Adrenal gland (tissue), 5 donors: ENCODE results near the gene SLC7A5.

Experiments used
- CTCF ChIP-seq, 6 experiments: fragments of 450-650 bp in 4 of 6; fragments of 200-600 bp in 2 of 6; sonication (generic) in 1 of 6; IDR thresholded peaks; 1 replicate in 5 of 6; 2 replicates in 1 of 6; pipeline versions ENCODE4 v1.5.1 to v1.8.0; 2016 to 2021; ENCODE audit warnings: antibody characterized with exemption in 6 of 6, mild to moderate bottlenecking in 2 of 6, moderate library complexity in 1 of 6
- POLR2A ChIP-seq, 2 donors: fragments of 450-650 bp; IDR thresholded peaks; one replicate each; pipeline ENCODE4 v1.6.1; 2017; ENCODE audit warnings: antibody characterized with exemption in 2 of 2, mild to moderate bottlenecking in 2 of 2, moderate library complexity in 1 of 2
- donor health status: DM: no; HTN: no; CAD: no.

DNA sequence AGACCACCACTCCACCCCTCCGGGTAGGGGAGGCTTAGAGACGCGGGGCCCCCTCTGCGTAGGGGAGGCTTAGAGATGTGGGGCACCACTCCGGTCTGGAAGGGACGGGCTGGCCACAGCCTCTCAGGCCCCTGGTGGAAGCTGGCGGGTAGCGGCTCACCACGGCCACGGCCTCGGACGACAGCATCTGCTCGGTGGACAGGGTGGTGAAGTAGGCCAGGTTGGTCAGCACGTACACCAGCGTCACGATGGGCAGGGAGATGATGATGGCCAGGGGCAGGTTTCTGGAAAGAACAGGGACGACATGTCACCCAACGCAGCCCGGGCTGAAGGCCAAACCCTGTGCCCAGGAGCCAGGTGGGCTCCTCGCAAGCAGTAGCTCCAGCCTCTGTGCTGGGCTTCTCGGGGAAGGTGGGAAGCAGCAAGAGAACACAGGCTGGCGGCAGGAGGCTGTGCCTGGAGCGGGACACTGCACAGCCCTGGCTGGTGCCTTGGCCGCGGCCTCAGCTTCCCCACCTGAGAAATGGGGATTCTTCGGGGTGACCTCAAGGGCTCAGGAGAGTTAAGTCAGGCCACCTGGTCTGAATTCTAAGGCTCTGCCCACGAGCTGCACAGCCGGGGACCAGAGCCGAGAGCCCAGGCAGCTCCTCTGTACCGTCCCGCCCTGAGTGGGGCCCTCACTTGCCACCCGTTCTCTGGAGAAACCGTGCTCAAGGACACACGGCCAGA lies 29.6 kb downstream of the SLC7A5 start:
- TF ChIP-seq POLR2A (IDR thresholded peaks at IDR 0.05) (no peak), CTCF (IDR thresholded peaks at IDR 0.05) (no peak)
